HG03457 (cell line): Measurements from ENCODE around the gene MARK3.

Experiments
- ATAC-seq: cut with Tn5 transposase; IDR thresholded peaks from one replicate; pipeline ENCODE4 v1.9.1; 2021; ENCODE audit warnings: moderate number of reproducible peaks; ENCODE audit not compliant: unreplicated experiment

MARK3 gene

DNA sequence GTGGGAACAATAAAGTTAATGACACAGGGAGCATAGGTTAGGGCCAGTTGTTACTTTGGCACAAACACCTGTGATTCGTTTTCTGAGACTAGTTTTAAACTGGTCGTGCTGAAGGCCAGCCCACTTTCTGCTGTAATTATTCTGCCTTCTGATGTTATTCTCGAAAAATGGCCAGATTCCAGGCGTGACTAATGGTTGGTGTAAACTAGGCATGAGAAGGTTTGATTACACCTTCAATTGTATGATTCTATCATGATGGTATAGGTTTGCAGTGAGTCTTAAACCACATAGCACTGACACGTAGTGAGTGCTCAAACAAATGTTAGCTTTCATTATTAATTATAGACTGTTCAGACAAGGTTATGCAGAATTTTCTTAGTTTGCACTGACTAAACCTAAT is 98.4 kb downstream of the MARK3 start:
- ATAC-seq = no peak

DNA sequence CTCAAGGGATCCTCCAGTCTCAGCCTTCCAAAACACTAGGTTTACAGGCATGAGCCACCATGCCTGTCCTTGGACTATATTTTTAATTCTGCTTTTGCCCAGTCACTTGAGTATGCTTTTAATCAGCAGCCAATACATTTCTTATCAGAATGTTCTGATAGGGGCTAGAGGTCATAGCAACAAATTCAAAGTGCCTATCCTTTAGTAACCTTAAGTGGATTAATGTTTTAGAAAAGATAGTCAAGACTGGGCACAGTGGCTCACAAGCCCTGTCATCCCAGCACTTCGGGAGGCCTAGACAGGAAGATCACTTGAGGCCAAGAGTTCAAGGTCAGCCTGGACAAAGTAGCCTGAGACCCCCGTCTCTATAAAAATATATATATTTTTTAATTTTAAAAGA is 100.3 kb downstream of the MARK3 start:
- ATAC-seq = no peak

DNA sequence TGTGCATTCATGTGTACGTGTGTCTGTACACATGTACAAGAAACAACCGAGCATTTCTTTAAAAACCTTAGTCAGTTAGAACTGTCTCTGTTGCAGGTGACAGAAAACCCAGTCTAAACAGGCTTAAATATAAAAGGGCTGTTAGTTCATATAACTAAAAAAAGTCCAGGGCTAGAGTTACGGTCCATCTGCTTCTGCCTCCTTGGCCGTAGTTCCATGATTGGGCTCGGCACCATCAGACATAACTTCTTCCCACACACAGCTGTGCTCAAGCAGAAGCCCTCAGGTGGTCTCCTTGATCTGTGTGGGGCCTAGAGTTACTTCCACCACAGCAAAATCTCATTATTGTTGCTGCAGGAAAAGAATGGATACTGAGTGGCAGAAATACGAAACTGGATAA is 102.9 kb downstream of the MARK3 start:
- no peak for ATAC-seq

DNA sequence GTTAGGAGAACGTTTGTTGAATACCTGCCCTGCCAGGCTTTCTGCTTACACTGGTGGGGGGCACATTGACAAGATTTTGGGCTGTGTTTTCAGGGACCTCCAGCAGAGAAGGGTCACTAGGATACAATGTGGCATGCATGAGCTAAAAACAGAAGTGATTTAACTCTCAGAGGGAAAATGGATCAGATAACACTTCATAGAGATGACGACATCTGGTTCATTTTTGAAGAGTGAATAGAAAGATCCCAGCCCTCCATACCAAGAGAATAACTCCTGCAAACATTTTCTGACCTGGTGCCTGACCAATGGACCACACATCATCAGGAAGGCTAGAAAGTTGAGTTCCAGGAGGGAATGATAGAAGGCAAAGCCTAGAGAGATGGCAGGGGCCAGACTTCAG is 103.7 kb downstream of the MARK3 start:
- no peak for ATAC-seq

DNA sequence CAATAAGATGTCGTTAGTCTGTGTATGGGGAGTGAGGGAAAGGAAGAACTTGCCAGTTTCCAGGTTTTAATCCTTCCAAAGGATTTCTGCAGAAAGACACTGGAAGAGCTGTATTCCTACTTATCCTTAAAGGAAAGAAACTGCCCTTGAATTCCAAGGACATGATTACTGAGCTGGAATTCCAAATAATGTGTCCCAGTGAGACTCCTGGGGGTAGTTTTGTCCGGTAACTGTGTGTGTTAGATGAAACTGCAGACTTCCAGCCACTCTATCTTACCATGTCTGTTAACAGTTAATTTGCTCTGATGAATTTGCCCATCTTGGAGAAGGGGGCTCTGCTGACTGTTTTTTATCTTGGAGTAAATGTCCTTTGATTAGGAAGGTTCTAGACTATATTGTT is 104.4 kb downstream of the MARK3 start:
- ATAC-seq = no peak

DNA sequence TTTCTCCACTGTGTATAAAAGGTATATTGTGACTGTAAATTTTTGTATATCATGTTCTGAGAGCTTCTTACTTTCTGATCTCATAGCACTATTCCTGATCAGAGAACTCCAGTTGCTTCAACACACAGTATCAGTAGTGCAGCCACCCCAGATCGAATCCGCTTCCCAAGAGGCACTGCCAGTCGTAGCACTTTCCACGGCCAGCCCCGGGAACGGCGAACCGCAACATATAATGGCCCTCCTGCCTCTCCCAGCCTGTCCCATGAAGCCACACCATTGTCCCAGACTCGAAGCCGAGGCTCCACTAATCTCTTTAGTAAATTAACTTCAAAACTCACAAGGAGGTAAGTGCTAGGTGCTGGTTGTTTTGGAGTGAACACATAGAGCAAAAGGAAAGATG is 106.5 kb downstream of the MARK3 start:
- ATAC-seq = no peak

DNA sequence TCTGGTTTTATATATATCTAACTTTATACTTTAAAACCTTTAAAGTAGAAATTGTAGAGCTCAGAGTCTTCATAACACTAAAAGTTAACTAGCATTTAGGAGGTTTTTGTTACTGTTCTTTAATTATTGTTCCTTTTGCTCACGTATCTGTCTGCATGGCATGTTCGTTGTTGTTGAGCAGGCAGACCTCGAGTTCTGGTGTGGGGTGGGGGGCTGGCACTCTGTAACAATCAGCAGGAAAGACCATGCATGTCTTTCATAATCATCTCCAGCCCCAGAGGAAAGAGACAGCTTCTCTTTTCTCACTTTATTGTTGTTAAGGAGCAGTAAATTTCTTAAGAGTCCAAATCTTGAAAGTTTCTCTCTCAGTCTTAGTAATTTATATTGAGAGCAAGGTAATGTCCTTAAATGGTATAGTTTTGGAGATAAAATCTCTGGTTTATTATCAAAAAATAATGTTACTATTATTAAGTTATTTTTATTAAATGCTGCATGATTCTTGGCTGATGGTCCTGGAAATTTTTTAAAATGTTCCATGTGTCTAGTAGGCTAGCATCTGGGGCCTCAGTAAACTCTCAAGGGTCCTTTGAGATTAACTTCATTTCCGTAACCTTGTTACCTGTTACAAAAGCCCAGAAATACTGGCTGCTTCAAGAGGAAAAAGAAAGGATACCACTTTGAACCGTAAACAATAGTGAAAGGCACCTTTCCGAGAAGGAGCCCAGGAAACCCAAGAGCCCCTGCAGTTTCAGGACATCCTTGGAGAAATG is 107.1 kb downstream of the MARK3 start:
- no peak for ATAC-seq

DNA sequence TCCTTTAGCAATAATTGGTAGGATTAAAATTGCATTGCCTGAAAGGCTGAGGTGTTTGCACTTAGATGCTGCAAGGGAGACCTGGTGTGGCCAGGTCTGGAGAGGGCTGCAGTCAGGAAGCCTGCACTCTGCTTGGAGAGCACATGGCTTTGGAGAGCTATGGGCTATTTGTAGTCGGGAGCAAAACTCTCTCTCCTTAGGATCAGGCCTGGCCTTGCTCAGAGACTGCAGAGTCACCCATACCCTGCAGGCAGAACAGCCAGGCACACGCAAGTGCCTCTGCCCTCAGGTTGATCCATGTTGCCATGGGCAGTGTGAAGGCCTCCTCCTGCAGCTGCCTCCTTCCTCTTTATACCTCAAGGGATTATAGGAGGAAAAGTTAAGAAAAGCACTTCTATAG is 110.6 kb downstream of the MARK3 start:
- no peak for ATAC-seq

DNA sequence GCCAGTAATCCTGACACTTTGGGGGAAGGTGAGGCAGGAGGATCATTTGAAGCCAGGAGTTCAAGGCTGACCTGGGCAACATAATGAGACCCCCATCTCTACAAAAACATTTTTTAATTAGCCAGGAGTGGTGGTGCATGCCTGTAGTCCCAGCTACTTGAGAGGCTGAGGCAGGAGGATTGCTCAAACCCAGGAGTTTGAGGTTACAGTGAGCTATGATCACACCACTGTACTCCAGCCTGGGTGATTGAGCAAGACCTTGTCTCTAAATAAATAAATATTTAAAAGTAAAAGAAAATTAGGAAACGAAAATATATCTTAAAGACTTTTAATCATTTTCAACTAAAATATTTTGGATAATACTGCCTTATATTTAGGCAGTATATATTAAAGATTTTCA is 111.6 kb downstream of the MARK3 start:
- no peak for ATAC-seq

DNA sequence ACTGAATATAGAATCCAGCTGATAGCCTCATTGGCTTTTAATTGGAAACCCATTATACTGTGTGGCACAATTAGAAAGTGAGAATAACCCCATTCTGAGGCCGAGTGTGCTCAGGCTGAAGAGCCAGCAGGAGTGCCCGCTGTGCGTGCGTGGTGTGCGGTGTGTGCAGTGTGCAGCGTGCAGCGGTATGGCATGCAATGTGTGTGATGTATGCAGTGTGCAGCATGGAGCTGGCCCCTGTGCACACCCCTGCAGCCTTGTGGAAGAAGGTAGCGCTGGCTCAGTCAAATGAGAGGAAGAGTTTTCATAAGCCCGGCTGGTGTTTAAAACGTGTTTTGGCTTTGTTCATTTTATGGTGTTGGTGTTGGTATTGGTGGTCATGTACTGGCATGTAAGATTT is 114.5 kb downstream of the MARK3 start:
- ATAC-seq = no peak

DNA sequence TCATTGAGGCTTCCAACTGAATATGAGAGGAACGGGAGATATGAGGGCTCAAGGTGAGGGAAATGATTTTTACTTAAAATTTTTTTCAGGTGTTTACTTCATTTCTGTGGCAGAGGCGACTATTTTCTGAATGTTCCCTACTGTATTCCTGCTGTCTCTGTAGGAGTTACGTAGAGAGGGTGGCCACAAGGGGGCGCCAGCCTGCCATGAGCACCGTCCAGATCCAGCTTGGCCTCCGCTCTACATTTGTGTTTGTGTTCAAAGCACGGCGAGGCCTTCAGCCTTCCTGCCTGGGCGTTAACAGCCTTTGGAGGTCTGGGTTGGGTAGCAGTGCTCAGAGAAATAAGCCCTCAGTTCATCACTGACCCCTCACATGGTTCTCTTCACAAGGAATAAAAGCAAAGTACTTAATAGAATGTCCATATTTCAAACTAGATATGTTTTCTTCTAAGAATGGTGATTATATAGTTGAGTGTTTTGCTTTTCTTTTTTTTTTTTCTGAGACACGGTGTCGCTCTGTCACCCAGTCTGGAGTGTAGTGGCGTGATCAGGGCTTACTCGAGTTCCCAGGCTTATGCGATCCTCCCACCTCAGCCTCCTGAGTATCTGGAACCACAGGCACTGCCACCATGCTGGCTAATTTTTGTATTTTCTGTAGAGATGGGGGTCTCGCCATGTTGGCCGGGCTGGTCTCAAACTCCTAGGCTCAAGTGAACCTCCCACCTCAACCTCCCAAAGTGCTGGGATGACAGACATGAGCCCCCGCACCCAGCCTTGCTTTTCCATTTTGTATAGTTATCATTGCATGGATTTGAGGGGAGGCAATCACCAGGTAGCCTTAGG is 115.2 kb downstream of the MARK3 start:
- no peak for ATAC-seq

DNA sequence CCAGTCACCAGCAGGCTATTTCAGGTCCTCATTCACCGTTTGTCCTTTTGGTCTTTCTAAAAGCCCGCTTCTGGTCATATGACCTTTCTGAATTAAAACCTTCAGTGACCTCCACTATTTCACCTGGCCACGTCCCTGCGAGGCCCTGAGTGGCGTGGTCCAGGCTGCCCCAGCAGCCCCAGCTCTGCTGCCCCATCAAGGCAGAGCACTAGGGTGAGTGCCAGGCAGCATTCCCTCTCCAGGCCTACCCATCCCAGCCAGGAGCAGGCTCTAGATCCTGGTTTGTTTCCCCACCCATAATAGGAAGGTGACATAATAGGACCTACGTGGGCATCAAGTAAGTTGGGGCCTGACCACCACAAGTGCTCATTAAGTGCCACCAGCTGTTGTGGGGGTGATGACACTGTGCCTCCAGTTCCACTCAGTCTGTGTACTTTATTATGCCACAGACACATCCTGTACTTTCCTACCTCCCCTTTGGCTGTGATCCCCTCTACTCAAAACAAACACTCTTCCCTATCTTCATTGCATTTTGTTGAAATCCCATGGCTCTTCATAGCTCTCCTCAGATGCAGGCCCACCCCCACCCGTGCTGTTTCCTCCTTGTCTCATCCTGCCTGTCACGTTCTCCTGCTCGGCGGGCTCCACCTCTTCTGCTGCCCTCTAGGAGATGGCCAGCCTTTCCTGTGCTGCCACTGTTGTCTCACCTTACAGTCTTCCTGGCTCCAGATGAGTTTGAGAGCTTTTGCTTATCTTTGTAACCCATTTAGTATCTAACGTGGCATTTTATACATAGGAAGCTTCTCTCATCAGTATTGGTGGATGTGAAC is 116.0 kb downstream of the MARK3 start:
- ATAC-seq = no peak

DNA sequence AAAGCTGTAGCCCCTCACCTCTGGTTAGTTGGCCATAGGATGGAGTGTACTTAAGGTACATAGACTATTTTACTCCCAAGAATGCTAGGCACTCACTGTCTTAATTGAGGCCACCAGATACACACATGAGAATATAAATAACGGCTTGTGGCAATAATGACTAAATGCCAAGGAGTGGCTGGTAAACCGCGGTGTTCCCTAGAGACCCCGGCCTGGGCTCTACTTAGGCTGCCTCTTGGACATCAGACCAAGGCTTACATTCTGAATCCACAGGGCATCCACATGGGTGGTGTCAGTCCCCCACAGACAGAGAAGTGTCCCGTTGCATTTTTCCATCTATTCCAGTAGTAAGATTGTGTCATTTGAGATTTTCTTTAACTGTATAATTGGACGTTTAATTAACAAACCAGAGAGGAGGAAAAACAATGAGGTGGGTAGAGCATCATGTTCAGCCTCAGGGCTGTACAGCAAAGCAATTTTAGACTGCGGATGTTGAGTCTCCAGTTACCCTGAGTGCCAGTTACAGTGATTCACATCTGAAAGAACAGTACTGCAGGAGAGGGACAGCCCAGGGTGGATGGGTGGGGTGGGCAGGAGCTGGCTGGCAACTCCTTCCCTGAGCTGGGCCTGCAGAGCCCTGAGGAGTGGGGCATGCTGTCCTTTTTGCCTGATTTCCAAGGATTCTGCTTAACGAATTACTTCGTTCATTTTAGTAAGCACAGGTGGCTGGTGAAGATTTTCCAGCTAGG is 116.9 kb downstream of the MARK3 start:
- no peak for ATAC-seq

DNA sequence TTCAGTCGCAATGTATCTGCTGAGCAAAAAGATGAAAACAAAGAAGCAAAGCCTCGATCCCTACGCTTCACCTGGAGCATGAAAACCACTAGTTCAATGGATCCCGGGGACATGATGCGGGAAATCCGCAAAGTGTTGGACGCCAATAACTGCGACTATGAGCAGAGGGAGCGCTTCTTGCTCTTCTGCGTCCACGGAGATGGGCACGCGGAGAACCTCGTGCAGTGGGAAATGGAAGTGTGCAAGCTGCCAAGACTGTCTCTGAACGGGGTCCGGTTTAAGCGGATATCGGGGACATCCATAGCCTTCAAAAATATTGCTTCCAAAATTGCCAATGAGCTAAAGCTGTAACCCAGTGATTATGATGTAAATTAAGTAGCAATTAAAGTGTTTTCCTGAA is 117.7 kb downstream of the MARK3 start:
- no peak for ATAC-seq

DNA sequence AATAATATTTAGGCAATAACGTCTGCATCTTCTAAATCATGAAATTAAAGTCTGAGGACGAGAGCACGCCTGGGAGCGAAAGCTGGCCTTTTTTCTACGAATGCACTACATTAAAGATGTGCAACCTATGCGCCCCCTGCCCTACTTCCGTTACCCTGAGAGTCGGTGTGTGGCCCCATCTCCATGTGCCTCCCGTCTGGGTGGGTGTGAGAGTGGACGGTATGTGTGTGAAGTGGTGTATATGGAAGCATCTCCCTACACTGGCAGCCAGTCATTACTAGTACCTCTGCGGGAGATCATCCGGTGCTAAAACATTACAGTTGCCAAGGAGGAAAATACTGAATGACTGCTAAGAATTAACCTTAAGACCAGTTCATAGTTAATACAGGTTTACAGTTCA is 118.1 kb downstream of the MARK3 start:
- ATAC-seq = no peak

DNA sequence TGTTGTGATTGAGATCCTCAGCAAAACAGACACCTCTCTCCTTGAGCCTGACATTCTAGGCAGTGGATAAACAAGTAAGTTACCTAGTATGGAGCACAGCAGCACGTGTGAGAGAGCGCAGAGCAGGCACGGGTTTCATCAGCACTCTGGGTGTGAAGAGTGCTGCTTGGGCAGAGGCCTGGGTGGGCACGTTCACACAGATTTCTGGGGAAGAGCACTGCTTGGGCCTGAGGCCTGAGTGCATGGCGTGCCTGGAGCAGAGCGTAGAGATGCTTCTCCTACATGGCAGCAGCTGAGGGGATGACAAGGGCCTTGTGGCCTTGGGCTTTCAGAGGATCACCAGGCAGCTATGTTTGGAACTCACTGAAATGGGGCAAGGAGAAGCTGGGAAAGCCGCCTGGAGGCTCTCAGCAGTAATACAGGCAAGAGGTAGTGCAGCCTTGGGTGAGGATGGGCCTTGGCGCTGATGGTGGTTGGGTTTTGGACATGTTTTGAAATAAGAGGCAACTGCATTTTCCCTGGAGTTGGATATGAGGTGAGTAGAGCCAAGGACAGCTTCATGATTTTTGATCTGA is 119.9 kb downstream of the MARK3 start:
- ATAC-seq = no peak

DNA sequence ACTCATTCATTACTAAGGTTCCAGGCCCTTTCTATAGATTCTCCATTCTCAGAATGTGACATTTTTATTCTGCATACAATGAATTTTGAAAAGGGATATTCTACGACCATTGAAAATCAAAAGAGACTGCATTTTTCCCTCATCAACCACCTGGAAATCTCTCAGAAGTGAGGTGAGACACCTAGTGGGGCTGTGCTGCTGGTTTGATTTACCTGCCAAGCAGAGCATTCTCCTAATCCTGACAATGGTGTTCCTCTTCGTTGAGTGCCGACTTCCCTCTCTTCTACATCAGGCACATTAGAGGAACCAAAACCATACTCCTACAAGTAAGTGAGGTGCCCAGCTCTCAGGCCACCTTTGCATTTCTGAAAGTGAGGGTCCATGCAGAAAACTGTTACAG is 122.5 kb downstream of the MARK3 start:
- ATAC-seq = no peak

DNA sequence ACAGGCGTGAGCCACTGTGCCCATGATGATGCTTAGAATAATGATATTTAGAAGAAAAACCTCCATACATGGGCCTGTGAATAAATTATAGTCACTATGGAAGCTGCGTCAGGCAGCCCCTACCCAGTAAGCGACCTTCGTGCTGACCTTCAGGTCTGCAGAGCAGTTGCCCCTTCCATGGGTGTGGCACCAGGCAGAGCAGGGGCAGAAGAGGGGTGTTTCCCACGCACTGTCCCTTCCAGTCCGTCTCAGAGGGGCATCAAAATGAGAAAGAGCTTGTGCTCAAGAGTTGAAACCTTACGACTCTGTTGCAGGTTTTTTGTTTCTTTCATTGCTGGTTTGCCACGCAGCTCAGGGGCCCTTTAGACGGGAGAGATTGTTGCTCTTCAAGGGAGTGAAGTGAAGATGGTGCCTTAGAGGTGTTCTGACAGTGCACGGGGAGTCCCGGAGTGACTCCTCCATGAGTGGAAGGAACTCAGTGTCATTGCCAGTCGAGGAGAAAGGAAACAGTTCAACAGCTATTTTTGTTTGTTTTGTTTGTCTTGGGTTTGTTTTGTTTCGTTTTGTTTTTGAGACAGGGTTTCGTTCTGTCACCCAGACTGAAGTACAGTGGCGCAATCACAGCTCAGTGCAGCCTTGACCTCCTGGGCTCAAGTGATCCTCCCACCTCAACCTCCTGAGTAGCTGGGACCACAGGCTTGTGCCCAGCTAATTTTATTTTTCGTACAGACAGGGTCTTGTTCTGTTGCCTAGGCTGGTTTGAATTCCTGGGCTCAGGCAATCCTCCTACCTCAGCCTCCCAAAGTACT is 123.5 kb downstream of the MARK3 start:
- no peak for ATAC-seq

DNA sequence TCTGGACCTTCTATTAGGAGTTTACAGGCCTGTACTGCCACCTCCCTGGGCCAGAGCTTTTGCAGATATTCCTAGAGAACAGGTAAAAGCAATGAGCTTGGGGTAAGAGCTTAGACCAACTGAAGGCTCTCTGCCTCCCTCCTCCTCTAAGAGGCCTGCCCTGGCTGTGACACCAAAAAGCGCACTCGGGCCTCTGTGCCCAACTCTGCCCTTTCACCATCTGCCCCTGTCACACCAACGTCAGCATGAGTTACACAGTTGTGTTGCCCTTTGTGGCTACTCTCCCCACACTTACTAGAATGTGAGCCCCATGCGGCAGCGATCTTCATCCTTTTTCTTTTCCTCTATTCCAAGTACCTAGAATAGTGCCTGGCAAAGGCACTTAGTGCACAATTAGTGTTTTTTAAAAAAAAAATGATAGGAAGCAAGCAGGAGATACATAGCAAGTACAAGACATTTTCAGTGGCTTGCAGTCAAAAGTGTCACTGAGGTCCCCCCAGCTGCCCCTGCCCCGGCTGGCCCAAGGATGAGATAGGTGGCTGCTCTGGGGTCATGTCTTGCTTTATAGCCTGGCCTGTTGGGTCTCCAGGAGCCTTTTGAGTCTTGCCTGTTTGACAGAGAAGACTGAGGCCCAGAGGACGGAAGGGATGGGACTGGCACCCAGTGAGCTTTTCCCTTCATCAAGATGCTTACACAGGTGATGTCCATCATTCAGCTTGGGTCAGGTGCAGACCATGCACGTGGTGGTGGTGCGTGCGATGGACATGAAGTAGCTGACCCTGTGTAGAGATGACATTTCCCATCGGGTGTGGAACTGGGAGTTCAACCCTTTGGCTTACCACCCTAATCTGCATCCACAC is 124.9 kb downstream of the MARK3 start:
- no peak for ATAC-seq
